WI38 (cell line): ENCODE data around the gene SLC25A1.

ENCODE experiments used
- H3K4me3 ChIP-seq: 2 replicates; pipeline ENCODE4 v1.5.1; 2011; ENCODE audit warnings: low read depth, mild to moderate bottlenecking, control low read depth, low read length
- CTCF ChIP-seq: IDR thresholded peaks from 2 replicates; pipeline ENCODE4 v1.5.1; 2012; ENCODE audit warnings: low read depth, mild to moderate bottlenecking, control low read depth, low read length

Gene SLC25A1

GRCh38 chr22:19197997-19198865, 19.7 kb upstream of the SLC25A1 start:
- no peak overlapping the region for H3K4me3 ChIP-seq
- no peak for TF ChIP-seq CTCF

GRCh38 chr22:19196841-19197612, 18.5 kb upstream of the SLC25A1 start:
- no peak for TF ChIP-seq CTCF
- no peak overlapping the region for H3K4me3 ChIP-seq

GRCh38 chr22:19195796-19196731, 17.5 kb upstream of the SLC25A1 start:
- TF ChIP-seq CTCF, result no peak
- H3K4me3 ChIP-seq, result no peak overlapping the region

GRCh38 chr22:19194766-19195536, 16.4 kb upstream of the SLC25A1 start:
- no peak overlapping the region for H3K4me3 ChIP-seq
- TF ChIP-seq CTCF, result no peak

- no peak for TF ChIP-seq CTCF
- no peak overlapping the region for H3K4me3 ChIP-seq
Measured at GRCh38 chr22:19193879-19194278, 15.3 kb upstream of the SLC25A1 start.

- no peak overlapping the region for H3K4me3 ChIP-seq
- TF ChIP-seq CTCF, result no peak
Measured at GRCh38 chr22:19187716-19188563, 9.4 kb upstream of the SLC25A1 start.
